ENCODE results near the gene SERAC1.
"Not testable (repeated sequence)": the region's sequence is repeated elsewhere in the genome, so short reads cannot be mapped to it uniquely, and the experiment has no call there.

Gene SERAC1

GRCh38 chr6:158168040-158168289 is at the start of gene SERAC1:
SERAC1 (minus strand) TSS chr6:158168262; CDS start chr6:158158363, 9,899 bp downstream.
- no peaks in the 10 kb centered on the region for H3K36me3 ChIP-seq (ENCODE audit: insufficient read depth, low read length)
- H3K27ac ChIP-seq (ENCODE audit: low read depth, low read length): peak within 1 kb of the TSS; percentile 97
- peaks cover 8% of the 10 kb centered on the region for H3K4me1 ChIP-seq (ENCODE audit: insufficient read depth, low read length)
- peak within 1 kb of the TSS; percentile 87 to 89 for H3K4me3 ChIP-seq (ENCODE audit: low read depth in 1 of 2, low read length in 2 of 2)
- H3K9me3 ChIP-seq (ENCODE audit: low read length): no peaks in the 10 kb centered on the region
- no peaks in the 10 kb centered on the region for H3K27me3 ChIP-seq (ENCODE audit: control insufficient read depth in 1 of 2, insufficient read depth in 2 of 2, low read length in 2 of 2)
- H3K9ac ChIP-seq (ENCODE audit: low read length): peak within 1 kb of the TSS; percentile 76

GRCh38 chr6:158213925-158214674 is 46.0 kb upstream of the SERAC1 start:
- Histone ChIP-seq H3K4me1 (ENCODE audit: insufficient read depth, low read length) (no peaks in the 10 kb centered on the region), H3K27me3 (ENCODE audit: control insufficient read depth in 1 of 2, insufficient read depth in 2 of 2, low read length in 2 of 2) (no peaks in the 10 kb centered on the region), H3K9ac (ENCODE audit: low read length) (no peak overlapping the region), H3K9me3 (ENCODE audit: low read length) (no peaks in the 10 kb centered on the region), H3K36me3 (ENCODE audit: insufficient read depth, low read length) (no peaks in the 10 kb centered on the region), H3K4me3 (ENCODE audit: low read depth in 1 of 2, low read length in 2 of 2) (no peak overlapping the region), H3K27ac (ENCODE audit: low read depth, low read length) (no peak overlapping the region)

- H3K9me3 ChIP-seq (ENCODE audit: low read length): no peaks in the 10 kb centered on the region
- H3K9ac ChIP-seq (ENCODE audit: low read length): no peak overlapping the region
- H3K36me3 ChIP-seq (ENCODE audit: insufficient read depth, low read length): no peaks in the 10 kb centered on the region
- H3K27me3 ChIP-seq (ENCODE audit: control insufficient read depth in 1 of 2, insufficient read depth in 2 of 2, low read length in 2 of 2): no peaks in the 10 kb centered on the region
- H3K4me1 ChIP-seq (ENCODE audit: insufficient read depth, low read length): no peaks in the 10 kb centered on the region
- no peak overlapping the region for H3K27ac ChIP-seq (ENCODE audit: low read depth, low read length)
- no peak overlapping the region for H3K4me3 ChIP-seq (ENCODE audit: low read depth in 1 of 2, low read length in 2 of 2)
These were observed 43.4 kb upstream of the SERAC1 start for GRCh38 chr6:158211273-158212055.

GRCh38 chr6:158209582-158210333 is 41.7 kb upstream of the SERAC1 start:
- H3K9me3 ChIP-seq (ENCODE audit: low read length); H3K9ac ChIP-seq (ENCODE audit: low read length); H3K27ac ChIP-seq (ENCODE audit: low read depth, low read length); H3K36me3 ChIP-seq (ENCODE audit: insufficient read depth, low read length); H3K4me3 ChIP-seq (ENCODE audit: low read depth in 1 of 2, low read length in 2 of 2); H3K4me1 ChIP-seq (ENCODE audit: insufficient read depth, low read length); H3K27me3 ChIP-seq (ENCODE audit: control insufficient read depth in 1 of 2, insufficient read depth in 2 of 2, low read length in 2 of 2): not testable (repeated sequence)

GRCh38 chr6:158208226-158209030 is 40.4 kb upstream of the SERAC1 start:
- not testable (repeated sequence) for H3K4me1 ChIP-seq (ENCODE audit: insufficient read depth, low read length); H3K27me3 ChIP-seq (ENCODE audit: control insufficient read depth in 1 of 2, insufficient read depth in 2 of 2, low read length in 2 of 2); H3K9ac ChIP-seq (ENCODE audit: low read length); H3K27ac ChIP-seq (ENCODE audit: low read depth, low read length); H3K9me3 ChIP-seq (ENCODE audit: low read length); H3K4me3 ChIP-seq (ENCODE audit: low read depth in 1 of 2, low read length in 2 of 2); H3K36me3 ChIP-seq (ENCODE audit: insufficient read depth, low read length)

GRCh38 chr6:158207422-158207788 is 39.3 kb upstream of the SERAC1 start:
- no peak overlapping the region for H3K4me3 ChIP-seq (ENCODE audit: low read depth in 1 of 2, low read length in 2 of 2)
- no peaks in the 10 kb centered on the region for H3K9me3 ChIP-seq (ENCODE audit: low read length)

GRCh38 chr6:158206740-158207421 is 38.8 kb upstream of the SERAC1 start:
- Histone ChIP-seq H3K4me3 (ENCODE audit: low read depth in 1 of 2, low read length in 2 of 2) (no peak overlapping the region), H3K9ac (ENCODE audit: low read length) (no peak overlapping the region), H3K36me3 (ENCODE audit: insufficient read depth, low read length) (no peaks in the 10 kb centered on the region), H3K9me3 (ENCODE audit: low read length) (no peaks in the 10 kb centered on the region), H3K4me1 (ENCODE audit: insufficient read depth, low read length) (no peaks in the 10 kb centered on the region), H3K27ac (ENCODE audit: low read depth, low read length) (no peak overlapping the region), H3K27me3 (ENCODE audit: control insufficient read depth in 1 of 2, insufficient read depth in 2 of 2, low read length in 2 of 2) (no peaks in the 10 kb centered on the region)

More at GRCh38 chr6:158207422-158207788, 39.3 kb upstream of the SERAC1 start:
- Histone ChIP-seq H3K36me3 (ENCODE audit: insufficient read depth, low read length) (no peaks in the 10 kb centered on the region), H3K27me3 (ENCODE audit: control insufficient read depth in 1 of 2, insufficient read depth in 2 of 2, low read length in 2 of 2) (no peaks in the 10 kb centered on the region), H3K27ac (ENCODE audit: low read depth, low read length) (no peak overlapping the region), H3K9ac (ENCODE audit: low read length) (no peak overlapping the region), H3K4me1 (ENCODE audit: insufficient read depth, low read length) (no peaks in the 10 kb centered on the region)

- no peaks in the 10 kb centered on the region for H3K4me1 ChIP-seq (ENCODE audit: insufficient read depth, low read length)
- H3K36me3 ChIP-seq (ENCODE audit: insufficient read depth, low read length): no peaks in the 10 kb centered on the region
- H3K27ac ChIP-seq (ENCODE audit: low read depth, low read length): no peak overlapping the region
- H3K9me3 ChIP-seq (ENCODE audit: low read length): no peaks in the 10 kb centered on the region
- H3K27me3 ChIP-seq (ENCODE audit: control insufficient read depth in 1 of 2, insufficient read depth in 2 of 2, low read length in 2 of 2): no peaks in the 10 kb centered on the region
- H3K9ac ChIP-seq (ENCODE audit: low read length): no peak overlapping the region
- H3K4me3 ChIP-seq (ENCODE audit: low read depth in 1 of 2, low read length in 2 of 2): no peak overlapping the region
These were observed 37.3 kb upstream of the SERAC1 start for GRCh38 chr6:158205169-158205944.

GRCh38 chr6:158198461-158198860 is 30.4 kb upstream of the SERAC1 start:
- Histone ChIP-seq H3K9me3 (ENCODE audit: low read length) (no peaks in the 10 kb centered on the region), H3K4me3 (ENCODE audit: low read depth in 1 of 2, low read length in 2 of 2) (no peak overlapping the region), H3K36me3 (ENCODE audit: insufficient read depth, low read length) (peaks cover 2% of the 10 kb centered on the region), H3K4me1 (ENCODE audit: insufficient read depth, low read length) (no peaks in the 10 kb centered on the region), H3K27me3 (ENCODE audit: control insufficient read depth in 1 of 2, insufficient read depth in 2 of 2, low read length in 2 of 2) (no peaks in the 10 kb centered on the region), H3K27ac (ENCODE audit: low read depth, low read length) (no peak overlapping the region), H3K9ac (ENCODE audit: low read length) (no peak overlapping the region)

GRCh38 chr6:158194487-158195280 is 26.6 kb upstream of the SERAC1 start:
- no peaks in the 10 kb centered on the region for H3K27me3 ChIP-seq (ENCODE audit: control insufficient read depth in 1 of 2, insufficient read depth in 2 of 2, low read length in 2 of 2)
- no peak overlapping the region for H3K27ac ChIP-seq (ENCODE audit: low read depth, low read length)
- H3K36me3 ChIP-seq (ENCODE audit: insufficient read depth, low read length): peaks cover 11% of the 10 kb centered on the region
- H3K4me3 ChIP-seq (ENCODE audit: low read depth in 1 of 2, low read length in 2 of 2): no peak overlapping the region
- H3K9me3 ChIP-seq (ENCODE audit: low read length): no peaks in the 10 kb centered on the region
- H3K9ac ChIP-seq (ENCODE audit: low read length): no peak overlapping the region
- H3K4me1 ChIP-seq (ENCODE audit: insufficient read depth, low read length): no peaks in the 10 kb centered on the region
